Transverse colon (tissue), 3 donors: ENCODE data around the gene EED.

Source experiments
- EP300 ChIP-seq: sonication (generic); formaldehyde crosslinking; IDR thresholded peaks from one replicate; pipeline ENCODE4 v1.6.1; 2017; ENCODE audit warnings: antibody characterized with exemption, low read depth
- POLR2AphosphoS5 ChIP-seq, 3 donors: sonication (generic); formaldehyde crosslinking; IDR thresholded peaks; one replicate each; pipeline ENCODE4 v1.6.1; 2016; ENCODE audit warnings: antibody characterized with exemption in 3 of 3

GRCh38 chr11:86262387-86262786 lies 17.8 kb downstream of the EED start:
- TF ChIP-seq EP300 (no peak), POLR2AphosphoS5 (IDR thresholded peaks at IDR 0.05) (no peak)
